HepG2 (cell line): ENCODE measurements around the gene NKAIN2. TPM values are rescaled to one million over a fixed set of nuclear protein-coding genes. Genes with fewer than 3 reads are reported as not detected.

Source experiments
- ATAC-seq: fragments of 200-7000 bp; cut with Tn5 transposase; 3 replicates; pipeline ENCODE4 v1.9.1; 2020; ENCODE audit warnings: mild to moderate bottlenecking, moderate library complexity
- BruUV-seq: library from RNA; stranded (reverse); fragments of 400-500 nt; replicated peaks from 2 replicates; lab custom pipeline; 2021; lab: Mats Ljungman, UMichigan
- CTCF ChIA-PET: fragments of 300-600 bp; formaldehyde crosslinking; extraction: SDS; loops from one replicate; lab custom pipeline; 2021; ENCODE audit warnings: low total read pairs, inconsistent platforms, low intra/inter-chr PET ratio; lab: Yijun Ruan, JAX
- POLR2A ChIA-PET: fragments of 350-600 bp; sonication (Branson Sonifier 250); formaldehyde crosslinking; loops from one replicate; lab custom pipeline; 2020; ENCODE audit warnings: antibody characterized with exemption, inconsistent platforms; lab: Yijun Ruan, JAX
- DNase-seq: peaks from one replicate; pipeline ENCODE4 v3.0.0-alpha.2; 2015; ENCODE audit warnings: low spot score
- FAIRE-seq: peaks from 3 replicates; lab custom pipeline; 2011; peaks lifted over from hg19 to GRCh38; lab: Jason Lieb, UNC
- H2AFZ ChIP-seq: one replicate; pipeline ENCODE4 v1.6.1; 2011; ENCODE audit warnings: low read length, inconsistent platforms
- H3K27ac ChIP-seq: fragments of 300-600 bp; 3 replicates; pipeline ENCODE4 v1.8.0; 2011; ENCODE audit warnings: mixed run types, mild to moderate bottlenecking, mixed read lengths, low read length, inconsistent platforms; ENCODE audit not compliant: insufficient read depth; ENCODE audit errors: extremely low read length
- H3K27me3 ChIP-seq, 2 experiments: fragments of 200-600 bp in 1 of 2; 2 replicates in 1 of 2; 3 replicates in 1 of 2; pipeline versions ENCODE4 v1.6.0 to v1.8.0; 2011; ENCODE audit warnings: low read length in 2 of 2, mild to moderate bottlenecking in 2 of 2, moderate library complexity in 2 of 2, inconsistent platforms in 1 of 2; ENCODE audit not compliant: insufficient read depth in 2 of 2, control insufficient read depth in 1 of 2
- H3K36me3 ChIP-seq, 2 experiments: fragments of 200-600 bp in 1 of 2; replicated peaks in 1 of 2; 2 replicates in 1 of 2; 3 replicates in 1 of 2; pipeline versions ENCODE4 v1.5.1 to v1.8.0; 2011; ENCODE audit warnings: low read length in 2 of 2, inconsistent platforms in 1 of 2; ENCODE audit not compliant: insufficient read depth in 2 of 2, control insufficient read depth in 1 of 2
- H3K4me1 ChIP-seq: 2 replicates; pipeline ENCODE4 v1.5.1; 2012; ENCODE audit warnings: low read length, inconsistent platforms; ENCODE audit not compliant: insufficient read depth
- H3K4me2 ChIP-seq: 2 replicates; pipeline ENCODE4 v1.6.0; 2011; ENCODE audit warnings: low read depth, low read length, inconsistent platforms
- H3K4me3 ChIP-seq, 3 experiments: fragments of 200-600 bp in 1 of 3; sonication (generic), shearing (Covaris generic) in 1 of 3; replicated peaks in 1 of 3; 2 replicates each; pipeline ENCODE4 v1.5.1; 2011 to 2016; ENCODE audit warnings: low read length in 3 of 3, inconsistent platforms in 2 of 3, low read depth in 2 of 3, mild to moderate bottlenecking in 2 of 3, control low read depth in 1 of 3, mixed read lengths in 1 of 3; ENCODE audit not compliant: insufficient read depth in 1 of 3
- H3K79me2 ChIP-seq: one replicate; pipeline ENCODE4 v1.6.1; 2011; ENCODE audit warnings: low read length, inconsistent platforms; ENCODE audit not compliant: insufficient read depth
- H3K9ac ChIP-seq: 2 replicates; pipeline ENCODE4 v1.6.0; 2011; ENCODE audit warnings: mild to moderate bottlenecking, low read depth, low read length, inconsistent platforms; ENCODE audit not compliant: insufficient read depth
- H3K9me3 ChIP-seq: 2 replicates; pipeline ENCODE4 v1.5.1; 2012; ENCODE audit warnings: mild to moderate bottlenecking, low read length
- H4K20me1 ChIP-seq: 2 replicates; pipeline ENCODE4 v1.6.0; 2011; ENCODE audit warnings: inconsistent platforms, mild to moderate bottlenecking, low read length, moderate library complexity; ENCODE audit not compliant: insufficient read depth
- DDIT3 ChIP-seq: sonication (generic); formaldehyde crosslinking; IDR thresholded peaks from 2 replicates; pipeline ENCODE4 v1.4.0; 2020; ENCODE audit warnings: mild to moderate bottlenecking, missing genetic modification reagents
- DPF2 ChIP-seq: sonication (generic); formaldehyde crosslinking; IDR thresholded peaks from 2 replicates; pipeline ENCODE4 v1.4.0; 2020; ENCODE audit warnings: mild to moderate bottlenecking, low read depth, missing genetic modification reagents, borderline replicate concordance
- MEIS1 ChIP-seq: sonication (generic); formaldehyde crosslinking; IDR thresholded peaks from 2 replicates; pipeline ENCODE4 v1.9.0; 2021; ENCODE audit warnings: mild to moderate bottlenecking, missing genetic modification reagents, moderate library complexity, borderline replicate concordance
- MZF1 ChIP-seq: sonication (generic); formaldehyde crosslinking; IDR thresholded peaks from 2 replicates; pipeline ENCODE4 v1.8.1; 2023; ENCODE audit warnings: mild to moderate bottlenecking, missing genetic modification reagents, borderline replicate concordance
- REPIN1 ChIP-seq: sonication (generic); formaldehyde crosslinking; IDR thresholded peaks from 2 replicates; pipeline ENCODE4 v1.8.0; 2022; ENCODE audit warnings: missing genetic modification reagents, low read depth, mild to moderate bottlenecking, borderline replicate concordance
- SALL1 ChIP-seq: sonication (generic); formaldehyde crosslinking; IDR thresholded peaks from 2 replicates; pipeline ENCODE4 v1.8.0; 2022; ENCODE audit warnings: mild to moderate bottlenecking, missing genetic modification reagents
- SALL2 ChIP-seq: sonication (generic); formaldehyde crosslinking; IDR thresholded peaks from 2 replicates; pipeline ENCODE4 v1.8.1; 2023; ENCODE audit warnings: mild to moderate bottlenecking, missing genetic modification reagents, inconsistent platforms
- SRY ChIP-seq: sonication (generic); formaldehyde crosslinking; IDR thresholded peaks from 2 replicates; pipeline ENCODE4 v1.8.0; 2022; ENCODE audit warnings: mild to moderate bottlenecking, missing genetic modification reagents
- THAP11 ChIP-seq: IDR thresholded peaks from 2 replicates; pipeline ENCODE4 v1.6.1; 2016; ENCODE audit warnings: missing biosample characterization, missing genetic modification reagents
- ZBTB14 ChIP-seq: sonication (generic); formaldehyde crosslinking; IDR thresholded peaks from 2 replicates; pipeline ENCODE4 v1.4.0; 2020; ENCODE audit warnings: missing genetic modification reagents
- ZBTB3 ChIP-seq: sonication (generic); formaldehyde crosslinking; IDR thresholded peaks from 2 replicates; pipeline ENCODE4 v1.4.0; 2020; ENCODE audit warnings: low read depth, mild to moderate bottlenecking, moderate library complexity, missing genetic modification reagents, borderline replicate concordance
- ZGPAT ChIP-seq: IDR thresholded peaks from 2 replicates; pipeline ENCODE4 v1.6.1; 2016; ENCODE audit warnings: mild to moderate bottlenecking
- ZNF124 ChIP-seq: sonication (generic); formaldehyde crosslinking; IDR thresholded peaks from 2 replicates; pipeline ENCODE4 v1.4.0; 2020; ENCODE audit warnings: missing genetic modification reagents
- ZNF136 ChIP-seq: sonication (generic); formaldehyde crosslinking; IDR thresholded peaks from 2 replicates; pipeline ENCODE4 v1.8.1; 2022; ENCODE audit warnings: low read depth, mild to moderate bottlenecking, moderate library complexity, missing genetic modification reagents
- ZNF468 ChIP-seq: sonication (generic); formaldehyde crosslinking; IDR thresholded peaks from 2 replicates; pipeline ENCODE4 v1.8.0; 2022; ENCODE audit warnings: mild to moderate bottlenecking, moderate library complexity, missing genetic modification reagents
- ZNF580 ChIP-seq: IDR thresholded peaks from 2 replicates; pipeline ENCODE4 v1.6.1; 2016; ENCODE audit warnings: low read depth, borderline replicate concordance
- ZNF709 ChIP-seq: sonication (generic); formaldehyde crosslinking; IDR thresholded peaks from 2 replicates; pipeline ENCODE4 v1.5.0; 2020; ENCODE audit warnings: mild to moderate bottlenecking, missing genetic modification reagents
- ZSCAN5A ChIP-seq: sonication (generic); formaldehyde crosslinking; IDR thresholded peaks from 2 replicates; pipeline ENCODE4 v1.8.0; 2022; ENCODE audit warnings: mild to moderate bottlenecking, missing genetic modification reagents, borderline replicate concordance
- WGBS: methylation state at CpG from one replicate; pipeline ENCODE4 v1.1.6; 2017; ENCODE audit warnings: low lambda C conversion rate; 5-methylcytosine and 5-hydroxymethylcytosine counted together
- in situ Hi-C: cut with HindIII; loops from 2 replicates; pipeline ENCODE4 v1.10.0; 2017; ENCODE audit warnings: low pct_unique_long_range_greater_than_20kb; ENCODE audit not compliant: extremely low pct_ligation_motif_present
- intact Hi-C: fragments of 100-400 bp; cut with micrococcal nuclease; formaldehyde crosslinking; loops from one replicate; pipeline ENCODE4 v1.10.0; 2022; ENCODE audit not compliant: unreplicated experiment
- polyA plus RNA-seq, 8 experiments: library from polyadenylated mRNA; depleted of rRNA in 3 of 8; stranded (reverse) in 7 of 8; unstranded in 1 of 8; fragments of >200 nt; fragmentation: Illumina TruSeq in 4 of 8; extraction: Trizol in 4 of 8; gene quantifications; 2 replicates each; pipeline versions ENCODE4 v1.2.1 to v1.2.3, GENCODE V29; 2011 to 2016; ENCODE audit warnings: low read depth in 4 of 8, missing spikeins in 1 of 8, mixed read lengths in 1 of 8; ENCODE audit not compliant: insufficient read depth in 1 of 8
- total RNA-seq, 5 experiments: library from RNA; depleted of rRNA; stranded (reverse); fragments of >200 nt; fragmentation: Illumina TruSeq; extraction: Trizol; gene quantifications; 2 replicates each; pipeline ENCODE4 v1.2.3, GENCODE V29; 2016; ENCODE audit warnings: low read depth in 1 of 5

NKAIN2 gene
- total and polyA plus RNA-seq, 2 of the 13 experiments (the other 11 are each of a cell fraction or from before 2014, with no cell fraction given): not detected

GRCh38 chr6:124792386-124792785, 988.7 kb downstream of the NKAIN2 start:
- under 1% methylated on average over 2 of the region's 2 CpGs for WGBS
- H3K36me3 ChIP-seq: no peaks in the 10 kb centered on the region
- no peaks in the 10 kb centered on the region for H3K4me1 ChIP-seq
- ChIA-PET POLR2A (no interaction called here), CTCF (no interaction called here)
- no peak overlapping the region for H3K9ac ChIP-seq
- no peak overlapping the region for H2AFZ ChIP-seq
- no peaks in the 10 kb centered on the region for H4K20me1 ChIP-seq
- ATAC-seq (no peak), DNase-seq (no peak), FAIRE-seq (no peak)
- H3K27ac ChIP-seq: no peak overlapping the region
- intact Hi-C loops (no loop called here), in situ Hi-C loops (loop anchor here (25.0 kb wide), 1 partner anchor 980 kb away; the partner anchor contains the start of gene NKAIN2)
- no peak overlapping the region for H3K4me3 ChIP-seq
- H3K27me3 ChIP-seq: no peaks in the 10 kb centered on the region; a peak in 1 of 5 replicates
- H3K9me3 ChIP-seq: no peaks in the 10 kb centered on the region
- no peak overlapping the region for H3K4me2 ChIP-seq
- no TSS peak for BruUV-seq
- H3K79me2 ChIP-seq: no peaks in the 10 kb centered on the region
- TF ChIP-seq ZGPAT: no peak
- no peak for TF ChIP-seq ZNF136 (CRISPR knock-in tag)
- TF ChIP-seq DPF2 (CRISPR knock-in tag): no peak
- TF ChIP-seq DDIT3: no peak
- TF ChIP-seq ZSCAN5A: no peak
- no peak for TF ChIP-seq ZBTB14 (CRISPR knock-in tag)
- no peak for TF ChIP-seq ZNF124 (CRISPR knock-in tag)
- TF ChIP-seq MEIS1 (CRISPR knock-in tag): no peak
- no peak for TF ChIP-seq ZNF709 (CRISPR knock-in tag)
- no peak for TF ChIP-seq MZF1 (CRISPR knock-in tag)
- TF ChIP-seq ZNF580 (CRISPR knock-in tag): no peak
- no peak for TF ChIP-seq REPIN1
- no peak for TF ChIP-seq ZNF468
- no peak for TF ChIP-seq SRY (CRISPR knock-in tag)
- no peak for TF ChIP-seq THAP11 (CRISPR knock-in tag)
- TF ChIP-seq ZBTB3 (CRISPR knock-in tag): no peak
- TF ChIP-seq SALL2: no peak
- no peak for TF ChIP-seq SALL1 (CRISPR knock-in tag)
